ENCODE measurements around the gene APOB. TPM values are rescaled to one million over a fixed set of nuclear protein-coding genes. Genes with fewer than 3 reads are reported as not detected.

APOB gene
- total and polyA plus RNA-seq, 2 of the 13 experiments (the other 11 are each of a cell fraction or from before 2014, with no cell fraction given) = 1,569 to 2,515 TPM

DNA sequence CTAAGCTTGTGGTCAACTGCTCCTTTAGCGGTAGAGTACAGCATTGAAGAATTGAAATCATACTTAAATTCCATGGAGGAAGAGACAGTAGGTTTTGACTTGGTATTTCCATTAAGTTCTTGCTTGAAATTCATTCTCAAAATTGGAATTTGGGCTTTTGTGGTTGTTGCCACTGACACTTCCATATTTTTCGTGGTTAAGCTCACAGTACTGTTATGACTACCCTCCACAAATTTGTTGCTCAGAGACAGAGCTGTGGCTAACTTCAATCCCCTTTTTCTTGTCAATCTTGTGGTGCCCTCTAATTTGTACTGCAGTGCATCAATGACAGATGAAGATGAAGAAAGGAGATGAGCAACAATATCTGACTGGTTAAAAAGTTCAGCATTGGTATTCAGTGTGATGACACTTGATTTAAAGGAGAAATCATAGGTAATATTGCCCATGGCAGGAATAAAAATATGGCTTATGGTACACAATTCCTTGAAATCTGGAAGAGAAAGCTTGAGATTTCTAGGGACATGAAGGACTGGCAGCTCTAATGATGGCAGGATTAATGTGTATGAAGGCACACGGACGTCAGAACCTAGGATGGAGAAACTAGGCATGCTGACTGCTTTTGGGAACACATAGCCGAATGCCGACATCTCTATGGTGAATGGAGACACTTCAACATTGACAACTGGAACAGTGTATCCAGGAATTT lies 37.3 kb downstream of the APOB start (continued):
- TF ChIP-seq, protein P1, sequence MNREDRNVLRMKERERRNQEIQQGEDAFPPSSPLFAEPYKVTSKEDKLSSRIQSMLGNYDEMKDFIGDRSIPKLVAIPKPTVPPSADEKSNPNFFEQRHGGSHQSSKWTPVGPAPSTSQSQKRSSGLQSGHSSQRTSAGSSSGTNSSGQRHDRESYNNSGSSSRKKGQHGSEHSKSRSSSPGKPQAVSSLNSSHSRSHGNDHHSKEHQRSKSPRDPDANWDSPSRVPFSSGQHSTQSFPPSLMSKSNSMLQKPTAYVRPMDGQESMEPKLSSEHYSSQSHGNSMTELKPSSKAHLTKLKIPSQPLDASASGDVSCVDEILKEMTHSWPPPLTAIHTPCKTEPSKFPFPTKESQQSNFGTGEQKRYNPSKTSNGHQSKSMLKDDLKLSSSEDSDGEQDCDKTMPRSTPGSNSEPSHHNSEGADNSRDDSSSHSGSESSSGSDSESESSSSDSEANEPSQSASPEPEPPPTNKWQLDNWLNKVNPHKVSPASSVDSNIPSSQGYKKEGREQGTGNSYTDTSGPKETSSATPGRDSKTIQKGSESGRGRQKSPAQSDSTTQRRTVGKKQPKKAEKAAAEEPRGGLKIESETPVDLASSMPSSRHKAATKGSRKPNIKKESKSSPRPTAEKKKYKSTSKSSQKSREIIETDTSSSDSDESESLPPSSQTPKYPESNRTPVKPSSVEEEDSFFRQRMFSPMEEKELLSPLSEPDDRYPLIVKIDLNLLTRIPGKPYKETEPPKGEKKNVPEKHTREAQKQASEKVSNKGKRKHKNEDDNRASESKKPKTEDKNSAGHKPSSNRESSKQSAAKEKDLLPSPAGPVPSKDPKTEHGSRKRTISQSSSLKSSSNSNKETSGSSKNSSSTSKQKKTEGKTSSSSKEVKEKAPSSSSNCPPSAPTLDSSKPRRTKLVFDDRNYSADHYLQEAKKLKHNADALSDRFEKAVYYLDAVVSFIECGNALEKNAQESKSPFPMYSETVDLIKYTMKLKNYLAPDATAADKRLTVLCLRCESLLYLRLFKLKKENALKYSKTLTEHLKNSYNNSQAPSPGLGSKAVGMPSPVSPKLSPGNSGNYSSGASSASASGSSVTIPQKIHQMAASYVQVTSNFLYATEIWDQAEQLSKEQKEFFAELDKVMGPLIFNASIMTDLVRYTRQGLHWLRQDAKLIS (CRISPR knock-in tag; IDR thresholded peaks at IDR 0.05) = peak; percentile 37
- TF ChIP-seq TGIF2 (CRISPR knock-in tag; IDR thresholded peaks at IDR 0.05) (peak; percentile 37; the same call in 1 of the 2 replicates), TBP (CRISPR knock-in tag; IDR thresholded peaks at IDR 0.05) (0 out of 2 replicates have a peak, but pooled peaks have one; percentile 55), SRSF1 (optimal IDR thresholded peaks at IDR 0.05; ENCODE audit: low read depth, low read length) (no peak), ZNF749 (CRISPR knock-in tag; IDR thresholded peaks at IDR 0.05; ENCODE audit: borderline replicate concordance) (0 out of 2 replicates have a peak, but pooled peaks have one; percentile 11), CBX5 (CRISPR knock-in tag; IDR thresholded peaks at IDR 0.05; ENCODE audit: borderline replicate concordance) (0 out of 2 replicates have a peak, but pooled peaks have one; percentile 68), ZNF543 (CRISPR knock-in tag; IDR thresholded peaks at IDR 0.05) (0 out of 2 replicates have a peak, but pooled peaks have one; percentile 57), ZNF354B (CRISPR knock-in tag; IDR thresholded peaks at IDR 0.05) (peak; percentile 86), ZNF232 (CRISPR knock-in tag; IDR thresholded peaks at IDR 0.05; ENCODE audit: borderline replicate concordance) (peak; percentile 57; the same call in 1 of the 2 replicates), HIVEP1 (CRISPR knock-in tag; IDR thresholded peaks at IDR 0.05) (no peak), BCL6 (CRISPR knock-in tag; IDR thresholded peaks at IDR 0.05) (0 out of 2 replicates have a peak, but pooled peaks have one; percentile 7), TEAD3 (CRISPR knock-in tag; optimal IDR thresholded peaks at IDR 0.05; ENCODE audit: borderline replicate concordance) (peak; percentile 52), ZNF329 (CRISPR knock-in tag; IDR thresholded peaks at IDR 0.05; ENCODE audit: low read depth) (peak; percentile 68), ARNT2 (CRISPR knock-in tag; IDR thresholded peaks at IDR 0.05; ENCODE audit: low read depth) (0 out of 2 replicates have a peak, but pooled peaks have one; percentile 28), CBFB (CRISPR knock-in tag; IDR thresholded peaks at IDR 0.05) (no peak), ZC3H4 (CRISPR knock-in tag; IDR thresholded peaks at IDR 0.05; ENCODE audit: borderline replicate concordance) (peak; percentile 97), ZNF878 (CRISPR knock-in tag; IDR thresholded peaks at IDR 0.05) (no peak; the same call in 1 of the 2 replicates), NFIB (CRISPR knock-in tag; IDR thresholded peaks at IDR 0.05; ENCODE audit: borderline replicate concordance) (no peak), MEIS2 (CRISPR knock-in tag; IDR thresholded peaks at IDR 0.05) (peak; percentile 37; the same call in 1 of the 2 replicates), HOXA5 (CRISPR knock-in tag; IDR thresholded peaks at IDR 0.05) (peak; percentile 41; the same call in 1 of the 2 replicates)
- TF ChIP-seq, protein P2, sequence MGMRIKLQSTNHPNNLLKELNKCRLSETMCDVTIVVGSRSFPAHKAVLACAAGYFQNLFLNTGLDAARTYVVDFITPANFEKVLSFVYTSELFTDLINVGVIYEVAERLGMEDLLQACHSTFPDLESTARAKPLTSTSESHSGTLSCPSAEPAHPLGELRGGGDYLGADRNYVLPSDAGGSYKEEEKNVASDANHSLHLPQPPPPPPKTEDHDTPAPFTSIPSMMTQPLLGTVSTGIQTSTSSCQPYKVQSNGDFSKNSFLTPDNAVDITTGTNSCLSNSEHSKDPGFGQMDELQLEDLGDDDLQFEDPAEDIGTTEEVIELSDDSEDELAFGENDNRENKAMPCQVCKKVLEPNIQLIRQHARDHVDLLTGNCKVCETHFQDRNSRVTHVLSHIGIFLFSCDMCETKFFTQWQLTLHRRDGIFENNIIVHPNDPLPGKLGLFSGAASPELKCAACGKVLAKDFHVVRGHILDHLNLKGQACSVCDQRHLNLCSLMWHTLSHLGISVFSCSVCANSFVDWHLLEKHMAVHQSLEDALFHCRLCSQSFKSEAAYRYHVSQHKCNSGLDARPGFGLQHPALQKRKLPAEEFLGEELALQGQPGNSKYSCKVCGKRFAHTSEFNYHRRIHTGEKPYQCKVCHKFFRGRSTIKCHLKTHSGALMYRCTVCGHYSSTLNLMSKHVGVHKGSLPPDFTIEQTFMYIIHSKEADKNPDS (CRISPR knock-in tag; IDR thresholded peaks at IDR 0.05) = peak; percentile 82
- TF ChIP-seq, protein P3, sequence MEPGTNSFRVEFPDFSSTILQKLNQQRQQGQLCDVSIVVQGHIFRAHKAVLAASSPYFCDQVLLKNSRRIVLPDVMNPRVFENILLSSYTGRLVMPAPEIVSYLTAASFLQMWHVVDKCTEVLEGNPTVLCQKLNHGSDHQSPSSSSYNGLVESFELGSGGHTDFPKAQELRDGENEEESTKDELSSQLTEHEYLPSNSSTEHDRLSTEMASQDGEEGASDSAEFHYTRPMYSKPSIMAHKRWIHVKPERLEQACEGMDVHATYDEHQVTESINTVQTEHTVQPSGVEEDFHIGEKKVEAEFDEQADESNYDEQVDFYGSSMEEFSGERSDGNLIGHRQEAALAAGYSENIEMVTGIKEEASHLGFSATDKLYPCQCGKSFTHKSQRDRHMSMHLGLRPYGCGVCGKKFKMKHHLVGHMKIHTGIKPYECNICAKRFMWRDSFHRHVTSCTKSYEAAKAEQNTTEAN (CRISPR knock-in tag; conservative IDR thresholded peaks at IDR 0.05) = peak; percentile 18; the same call in 1 of the 2 replicates

Data from HepG2 (cell line).